GM19397 (cell line): ENCODE data around the gene RNFT2.

Source experiments
- ATAC-seq: cut with Tn5 transposase; IDR thresholded peaks from one replicate; pipeline ENCODE4 v1.9.1; 2021; ENCODE audit warnings: mild to moderate bottlenecking, moderate library complexity; ENCODE audit not compliant: unreplicated experiment

Gene RNFT2

GRCh38 chr12:116898669-116899068 is 160.6 kb downstream of the RNFT2 start:
- ATAC-seq, result no peak

GRCh38 chr12:116901612-116902011 is 163.5 kb downstream of the RNFT2 start:
- ATAC-seq, result no peak
